Ectodermal cell (in vitro differentiated cells): ENCODE data around the gene MYMX.

Experiments
- H3K27ac ChIP-seq: 2 replicates; pipeline ENCODE4 v1.7.0; 2013; ENCODE audit warnings: mild to moderate bottlenecking, low read depth, low read length; ENCODE audit not compliant: insufficient read depth, poor library complexity, severe bottlenecking
- H3K27me3 ChIP-seq: 2 replicates; pipeline ENCODE4 v1.7.0; 2013; ENCODE audit warnings: mild to moderate bottlenecking, low read length; ENCODE audit not compliant: insufficient read depth, control insufficient read depth, poor library complexity, severe bottlenecking
- H3K36me3 ChIP-seq: one replicate; pipeline ENCODE4 v1.7.0; 2013; ENCODE audit warnings: low read length; ENCODE audit not compliant: control insufficient read depth, insufficient read depth
- H3K4me1 ChIP-seq: one replicate; pipeline ENCODE4 v1.7.0; 2013; ENCODE audit warnings: low read length; ENCODE audit not compliant: control insufficient read depth, insufficient read depth
- H3K4me3 ChIP-seq: 2 replicates; pipeline ENCODE4 v1.7.0; 2013; ENCODE audit warnings: low read depth, low read length, control low read depth; ENCODE audit not compliant: insufficient read depth
- H3K9me3 ChIP-seq: 2 replicates; pipeline ENCODE4 v1.7.0; 2013; ENCODE audit warnings: mild to moderate bottlenecking, low read length, moderate library complexity; ENCODE audit not compliant: control insufficient read depth
- WGBS, 2 experiments: methylation state at CpG; one replicate each; pipeline ENCODE4 v1.1.7; 2013; ENCODE audit warnings: missing lambda C conversion rate in 2 of 2; 5-methylcytosine and 5-hydroxymethylcytosine counted together

Gene MYMX

DNA sequence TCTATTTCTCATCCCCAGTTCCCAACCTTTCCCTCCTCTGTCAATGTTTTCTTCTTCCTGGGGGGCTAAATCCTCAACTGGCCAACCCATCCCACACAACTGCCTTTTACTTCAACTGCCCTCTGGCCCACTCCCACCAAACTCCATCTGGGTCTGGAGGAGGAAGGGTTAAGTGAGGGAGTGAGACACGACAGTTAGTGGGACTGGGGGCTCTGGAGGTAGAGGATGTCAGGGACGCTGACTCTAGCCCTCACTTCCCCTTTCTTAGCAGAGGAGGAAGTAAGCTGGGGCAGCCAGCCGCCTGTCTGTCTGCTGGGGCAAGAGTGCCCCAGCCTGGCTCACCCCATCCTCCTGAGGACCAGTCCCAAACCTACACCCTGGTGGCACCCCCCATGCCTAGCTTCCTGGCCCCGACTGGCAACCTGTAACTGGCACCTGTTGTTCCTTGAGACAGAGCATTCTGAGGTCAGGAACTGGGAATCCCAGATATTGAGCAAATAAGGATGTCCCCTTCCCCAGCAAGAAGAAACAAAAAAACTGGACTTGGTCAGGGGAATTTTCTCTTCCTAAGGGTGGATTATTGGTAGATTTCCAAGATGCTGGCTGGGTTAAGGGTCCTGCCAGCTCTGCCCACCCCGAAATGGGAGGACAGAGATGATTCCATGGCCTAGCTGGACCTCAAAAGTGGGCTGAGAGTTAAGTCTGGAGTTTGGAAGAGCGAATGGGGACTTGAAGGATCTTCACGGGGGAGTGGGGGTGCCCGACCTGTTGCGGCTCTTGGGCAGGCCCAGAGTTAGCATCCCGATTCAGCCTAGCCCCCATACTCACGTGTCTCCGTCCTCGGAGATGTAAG is 47.7 kb downstream of the MYMX start:
- H3K27me3 ChIP-seq, result peaks cover 7% of the 10 kb centered on the region
- peaks cover 41% of the 10 kb centered on the region for H3K4me1 ChIP-seq
- H3K36me3 ChIP-seq, result peaks cover 4% of the 10 kb centered on the region
- no peaks in the 10 kb centered on the region for H3K9me3 ChIP-seq
- H3K4me3 ChIP-seq, result peak overlapping the region; percentile 66
- H3K27ac ChIP-seq, result no peak overlapping the region
- 10 to 14% methylated on average over 13 of the region's 13 CpGs for WGBS, 2 experiments

DNA sequence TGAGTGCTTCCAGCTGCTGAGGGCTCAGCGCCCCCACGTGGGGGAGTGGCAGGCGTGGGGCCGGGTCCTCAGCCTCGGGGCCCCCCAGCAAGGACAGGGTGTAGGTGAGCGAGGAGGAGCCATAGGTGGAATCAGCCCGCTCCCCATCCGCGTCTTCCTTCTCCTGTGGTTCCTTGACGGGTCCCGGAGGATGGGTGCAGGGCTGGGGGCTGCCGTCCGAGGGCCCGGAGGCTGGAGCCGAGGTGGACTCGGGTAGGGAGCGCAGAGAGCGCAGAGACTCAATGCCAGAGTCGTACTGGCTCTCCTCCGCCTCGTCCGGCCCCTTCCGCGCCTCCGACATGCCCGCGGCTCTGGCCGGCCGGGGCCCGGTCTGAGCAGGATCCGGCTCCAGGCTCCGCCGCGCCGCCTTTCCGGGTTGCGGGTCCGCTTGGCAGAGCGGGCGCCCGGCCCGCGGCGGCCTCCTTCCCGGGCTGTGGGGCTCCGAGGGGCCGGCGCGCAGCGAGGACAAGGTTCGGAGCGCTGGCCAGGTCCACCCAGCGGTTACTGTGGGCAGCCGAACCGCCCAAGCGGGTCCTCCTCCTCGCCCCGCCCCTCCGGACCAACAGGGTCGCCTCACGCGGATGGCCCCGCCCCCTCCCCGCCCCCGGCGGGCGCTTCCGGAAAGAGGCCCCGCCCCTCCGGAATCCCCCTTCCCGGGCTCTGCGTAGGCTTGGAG is 48.4 kb downstream of the MYMX start, which contains the start of gene NFKBIE:
NFKBIE (minus strand) TSS at position 545 of the 715 bp plus-strand sequence; CDS start at position 340, 205 bp downstream.
- WGBS, 2 experiments, result 0 to 1% methylated on average over 72 of the region's 72 CpGs
- Histone ChIP-seq H3K9me3 (no peaks in the 10 kb centered on the region), H3K36me3 (peaks cover 4% of the 10 kb centered on the region), H3K27me3 (peaks cover 15% of the 10 kb centered on the region), H3K27ac (no peak within 1 kb of the TSS), H3K4me1 (peaks cover 46% of the 10 kb centered on the region), H3K4me3 (peak within 1 kb of the TSS; percentile 66)

- H3K9me3 ChIP-seq, result no peaks in the 10 kb centered on the region
- peaks cover 4% of the 10 kb centered on the region for H3K36me3 ChIP-seq
- H3K27me3 ChIP-seq, result peaks cover 17% of the 10 kb centered on the region
- 70 to 73% methylated on average over 17 of the region's 17 CpGs for WGBS, 2 experiments
- no peak overlapping the region for H3K27ac ChIP-seq
- peak overlapping the region; percentile 66 for H3K4me3 ChIP-seq
- peaks cover 46% of the 10 kb centered on the region for H3K4me1 ChIP-seq
Observed at GRCh38 chr6:44265722-44266233, 49.1 kb downstream of the MYMX start.

DNA sequence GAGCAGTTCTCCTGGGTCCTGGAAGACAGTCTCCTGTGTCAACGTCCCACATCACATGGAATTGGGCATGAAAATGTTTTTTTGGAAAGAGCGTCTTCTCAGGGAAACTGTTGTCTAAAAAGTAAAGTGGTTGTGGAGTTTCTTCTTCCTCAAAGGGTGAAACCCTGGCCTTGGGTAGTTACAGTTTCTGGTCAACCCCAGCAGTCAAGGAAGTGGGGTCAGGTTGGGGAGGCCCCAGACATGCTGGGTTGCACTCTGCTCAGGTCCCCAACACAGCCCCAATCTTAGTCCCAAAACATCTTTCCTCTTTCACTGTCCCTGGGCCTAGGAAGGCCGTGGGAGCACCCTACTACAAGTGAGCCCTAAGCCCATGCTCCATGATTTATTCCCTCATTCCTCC is 49.6 kb downstream of the MYMX start:
- WGBS, 2 experiments, result 90 to 93% methylated on average over 3 of the region's 3 CpGs
- peaks cover 18% of the 10 kb centered on the region for H3K27me3 ChIP-seq
- peaks cover 4% of the 10 kb centered on the region for H3K36me3 ChIP-seq
- H3K4me1 ChIP-seq, result peaks cover 50% of the 10 kb centered on the region
- H3K27ac ChIP-seq, result no peak overlapping the region
- H3K4me3 ChIP-seq, result no peak overlapping the region
- H3K9me3 ChIP-seq, result no peaks in the 10 kb centered on the region

DNA sequence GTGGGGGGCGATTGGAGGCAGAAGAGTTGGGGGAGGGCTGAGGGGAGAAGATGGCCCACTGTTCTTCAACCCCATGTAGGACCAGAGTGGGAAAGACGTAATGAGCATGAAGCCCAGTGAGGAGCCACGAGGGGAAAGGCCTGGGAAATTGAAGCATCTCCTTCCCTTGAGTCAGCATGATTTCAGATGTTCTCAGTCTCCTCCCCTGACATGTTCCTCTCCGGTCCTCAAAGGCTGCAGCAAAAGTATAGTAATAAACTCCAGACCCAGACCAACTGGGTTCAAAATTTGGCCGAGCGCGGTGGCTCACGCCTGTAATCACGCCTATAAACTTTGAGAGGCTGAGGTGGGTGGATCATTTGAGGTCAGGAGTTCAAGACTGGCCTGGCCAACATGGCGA is 50.5 kb downstream of the MYMX start:
- Histone ChIP-seq H3K27me3 (peaks cover 20% of the 10 kb centered on the region), H3K4me1 (peaks cover 51% of the 10 kb centered on the region), H3K27ac (no peak overlapping the region), H3K9me3 (no peaks in the 10 kb centered on the region), H3K36me3 (no peaks in the 10 kb centered on the region), H3K4me3 (no peak overlapping the region)
- WGBS, 2 experiments, result 87 to 88% methylated on average over 10 of the region's 10 CpGs
